HG02610 (cell line): ENCODE measurements around the gene IQCM.

Experiments used
- ATAC-seq: cut with Tn5 transposase; IDR thresholded peaks from one replicate; pipeline ENCODE4 v1.9.1; 2021; ENCODE audit warnings: mild to moderate bottlenecking, moderate library complexity; ENCODE audit not compliant: unreplicated experiment

The IQCM gene

GRCh38 chr4:149815743-149816142 is at the start of gene IQCM:
Gene IQCM, minus strand, starts transcription at chr4:149815843. Its CDS starts 73,152 bp downstream, at chr4:149742691.
- no peak for ATAC-seq

GRCh38 chr4:149857446-149857845 is 41.8 kb upstream of the IQCM start:
- no peak for ATAC-seq

- ATAC-seq = no peak
Observed at GRCh38 chr4:149845743-149846142, 30.1 kb upstream of the IQCM start.

GRCh38 chr4:149841686-149842085 is 26.0 kb upstream of the IQCM start:
- ATAC-seq = no peak

GRCh38 chr4:149838036-149838435 is 22.4 kb upstream of the IQCM start:
- ATAC-seq = no peak

- no peak for ATAC-seq
Observed at GRCh38 chr4:149836546-149836945, 20.9 kb upstream of the IQCM start.

- ATAC-seq = no peak
Observed at GRCh38 chr4:149835280-149835679, 19.6 kb upstream of the IQCM start.

GRCh38 chr4:149831656-149832208 is 16.1 kb upstream of the IQCM start:
- no peak for ATAC-seq

GRCh38 chr4:149830823-149831222 is 15.2 kb upstream of the IQCM start:
- no peak for ATAC-seq

GRCh38 chr4:149825336-149825735 is 9.7 kb upstream of the IQCM start:
- ATAC-seq = no peak

GRCh38 chr4:149823769-149824221 is 8.2 kb upstream of the IQCM start:
- no peak for ATAC-seq

- no peak for ATAC-seq
Observed at GRCh38 chr4:149801416-149801815, 14.2 kb downstream of the IQCM start.

GRCh38 chr4:149799546-149799945 is 16.1 kb downstream of the IQCM start:
- no peak for ATAC-seq

- no peak for ATAC-seq
Observed at GRCh38 chr4:149796381-149796780, 19.3 kb downstream of the IQCM start.

- ATAC-seq = no peak
Observed at GRCh38 chr4:149795256-149795655, 20.4 kb downstream of the IQCM start.

GRCh38 chr4:149794352-149794751 is 21.3 kb downstream of the IQCM start:
- no peak for ATAC-seq

- ATAC-seq = no peak
Observed at GRCh38 chr4:149793459-149793858, 22.2 kb downstream of the IQCM start.

GRCh38 chr4:149791851-149792250 is 23.8 kb downstream of the IQCM start:
- ATAC-seq = no peak

- no peak for ATAC-seq
Observed at GRCh38 chr4:149790172-149790907, 25.3 kb downstream of the IQCM start.

GRCh38 chr4:149788300-149788699 is 27.3 kb downstream of the IQCM start:
- no peak for ATAC-seq

GRCh38 chr4:149785696-149786431 is 29.8 kb downstream of the IQCM start:
- no peak for ATAC-seq

- no peak for ATAC-seq
Observed at GRCh38 chr4:149784018-149784417, 31.6 kb downstream of the IQCM start.
